Measurements from ENCODE around the gene DSE.

DNA sequence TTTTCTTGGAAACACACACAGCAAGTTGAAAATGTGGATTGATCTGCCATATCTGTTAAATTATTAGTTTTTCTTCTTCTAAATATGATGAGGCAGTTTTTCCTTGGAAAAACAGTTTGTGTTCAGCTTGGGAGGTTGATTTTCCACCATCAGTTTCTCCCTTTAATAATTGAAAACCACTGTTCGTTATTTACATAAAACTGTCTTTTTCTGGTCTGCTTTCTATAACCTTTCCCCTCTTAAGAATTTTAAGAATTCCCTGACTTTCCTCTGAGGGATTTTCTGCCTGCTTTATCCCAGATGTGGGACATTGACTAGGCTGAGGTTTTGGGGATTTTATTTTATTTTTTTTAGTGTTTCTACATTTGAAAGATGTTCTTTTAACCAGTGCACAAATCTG lies 27.2 kb downstream of the DSE start:
- TF ChIP-seq, protein P1, sequence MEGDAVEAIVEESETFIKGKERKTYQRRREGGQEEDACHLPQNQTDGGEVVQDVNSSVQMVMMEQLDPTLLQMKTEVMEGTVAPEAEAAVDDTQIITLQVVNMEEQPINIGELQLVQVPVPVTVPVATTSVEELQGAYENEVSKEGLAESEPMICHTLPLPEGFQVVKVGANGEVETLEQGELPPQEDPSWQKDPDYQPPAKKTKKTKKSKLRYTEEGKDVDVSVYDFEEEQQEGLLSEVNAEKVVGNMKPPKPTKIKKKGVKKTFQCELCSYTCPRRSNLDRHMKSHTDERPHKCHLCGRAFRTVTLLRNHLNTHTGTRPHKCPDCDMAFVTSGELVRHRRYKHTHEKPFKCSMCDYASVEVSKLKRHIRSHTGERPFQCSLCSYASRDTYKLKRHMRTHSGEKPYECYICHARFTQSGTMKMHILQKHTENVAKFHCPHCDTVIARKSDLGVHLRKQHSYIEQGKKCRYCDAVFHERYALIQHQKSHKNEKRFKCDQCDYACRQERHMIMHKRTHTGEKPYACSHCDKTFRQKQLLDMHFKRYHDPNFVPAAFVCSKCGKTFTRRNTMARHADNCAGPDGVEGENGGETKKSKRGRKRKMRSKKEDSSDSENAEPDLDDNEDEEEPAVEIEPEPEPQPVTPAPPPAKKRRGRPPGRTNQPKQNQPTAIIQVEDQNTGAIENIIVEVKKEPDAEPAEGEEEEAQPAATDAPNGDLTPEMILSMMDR (conservative IDR thresholded peaks at IDR 0.05 in 1 of 2, IDR thresholded peaks at IDR 0.05 in 1 of 2; ENCODE audit: low read depth in 1 of 2, low read length in 2 of 2): no peak
- no peak for TF ChIP-seq EZH2 (IDR thresholded peaks at IDR 0.05; ENCODE audit: low read length, missing control alignments)
